GM18505 (cell line): ENCODE measurements around the gene TNNI2.
"Not testable (repeated sequence)": the region's sequence is repeated elsewhere in the genome, so short reads cannot be mapped to it uniquely, and the experiment has no call there.

Experiments
- ATAC-seq: cut with Tn5 transposase; IDR thresholded peaks from one replicate; pipeline ENCODE4 v1.9.1; 2021; ENCODE audit not compliant: unreplicated experiment
- POLR2A ChIP-seq: IDR thresholded peaks from 4 replicates; pipeline ENCODE4 v1.6.1; 2011; ENCODE audit warnings: borderline replicate concordance; ENCODE audit not compliant: insufficient read depth, insufficient read length; ENCODE audit errors: extremely low read depth

The TNNI2 gene

DNA sequence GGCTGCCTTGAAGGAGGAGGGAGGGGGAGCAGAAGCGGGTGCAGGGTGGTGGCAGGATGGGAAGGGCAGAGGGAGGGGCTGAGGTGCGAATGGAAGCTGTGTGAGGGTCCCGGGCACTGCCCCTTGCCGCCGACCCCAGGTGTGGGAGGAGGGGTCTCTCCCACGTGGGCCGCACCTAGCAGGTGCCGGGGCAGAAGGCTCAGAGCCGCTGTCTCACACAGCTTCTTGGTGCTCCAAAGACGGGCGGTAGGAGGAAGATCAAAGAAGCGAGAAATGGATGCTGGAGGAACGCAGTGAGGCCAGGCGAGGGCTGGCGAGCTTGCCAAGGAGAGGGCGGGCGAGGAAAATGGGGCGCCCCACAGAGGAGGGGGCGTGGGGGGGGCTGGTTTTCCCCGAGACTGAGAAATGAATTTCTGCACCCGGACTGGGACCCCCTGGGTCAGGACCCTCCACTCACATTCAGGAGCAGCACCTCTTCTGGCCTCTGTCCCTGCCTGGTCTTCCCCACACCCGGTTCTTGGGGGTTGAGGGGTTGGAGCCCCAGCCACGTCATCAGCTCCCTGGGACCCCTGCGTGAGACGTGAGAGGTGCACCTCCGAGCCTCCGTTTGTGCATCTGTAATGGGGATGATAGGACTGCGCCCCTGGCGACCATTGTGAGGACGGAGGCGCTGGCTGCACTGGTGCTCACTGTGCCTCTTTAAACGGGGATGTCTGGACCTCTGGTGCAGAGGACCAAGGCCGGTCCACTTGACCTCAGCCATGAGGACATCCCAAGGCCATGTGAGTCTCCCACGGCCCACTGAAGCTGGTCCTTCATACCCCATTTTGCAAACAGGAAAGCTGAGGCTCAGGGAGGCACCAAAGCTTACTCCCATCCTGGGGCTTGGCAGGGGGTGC is 30.9 kb downstream of the TNNI2 start:
- no peak for ATAC-seq
- peak; percentile 10 for TF ChIP-seq POLR2A

- no peak for ATAC-seq
- TF ChIP-seq POLR2A: no peak
These were observed 31.5 kb downstream of the TNNI2 start for GRCh38 chr11:1870326-1870696.

- ATAC-seq: no peak
- TF ChIP-seq POLR2A: no peak
These were observed 32.1 kb downstream of the TNNI2 start for GRCh38 chr11:1870721-1871466.

DNA sequence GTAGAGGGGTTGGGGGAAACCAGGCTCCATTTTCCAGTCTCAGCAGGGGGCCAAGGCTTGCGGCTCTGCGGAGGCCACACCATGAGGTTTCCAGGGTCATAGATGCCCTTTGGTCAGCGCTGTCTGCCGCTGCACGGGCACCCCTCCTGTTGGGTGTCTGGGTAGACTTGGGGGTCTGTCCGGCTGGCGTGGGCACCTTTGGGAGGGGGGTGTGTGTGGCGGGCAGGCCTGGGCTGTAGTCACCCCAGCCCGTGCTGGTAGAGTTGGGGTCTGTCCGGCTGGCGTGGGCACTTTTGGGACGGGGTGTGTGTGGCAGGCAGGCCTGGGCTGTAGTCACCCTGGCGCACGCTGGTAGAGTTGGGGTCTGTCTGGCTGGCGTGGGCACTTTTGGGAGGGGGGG is 32.8 kb downstream of the TNNI2 start:
- TF ChIP-seq POLR2A: no peak
- ATAC-seq: no peak

- no peak for ATAC-seq
- TF ChIP-seq POLR2A: no peak
These were observed 33.6 kb downstream of the TNNI2 start for GRCh38 chr11:1872267-1872985.

- ATAC-seq: no peak
- no peak for TF ChIP-seq POLR2A
These were observed 34.4 kb downstream of the TNNI2 start for GRCh38 chr11:1873048-1873812.

DNA sequence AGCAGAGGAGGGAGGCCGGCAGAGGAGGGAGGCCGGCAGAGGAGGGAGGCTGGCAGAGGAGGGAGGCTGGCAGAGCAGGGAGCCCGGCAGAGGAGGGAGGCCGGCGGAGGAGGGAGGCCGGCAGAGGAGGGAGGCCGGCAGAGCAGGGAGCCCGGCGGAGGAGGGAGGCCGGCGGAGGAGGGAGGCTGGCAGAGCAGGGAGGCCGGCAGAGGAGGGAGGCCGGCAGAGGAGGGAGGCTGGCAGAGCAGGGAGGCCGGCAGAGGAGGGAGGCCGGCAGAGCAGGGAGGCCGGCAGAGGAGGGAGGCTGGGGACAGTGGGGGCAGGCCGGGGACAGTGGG is 35.0 kb downstream of the TNNI2 start:
- not testable (repeated sequence) for ATAC-seq

DNA sequence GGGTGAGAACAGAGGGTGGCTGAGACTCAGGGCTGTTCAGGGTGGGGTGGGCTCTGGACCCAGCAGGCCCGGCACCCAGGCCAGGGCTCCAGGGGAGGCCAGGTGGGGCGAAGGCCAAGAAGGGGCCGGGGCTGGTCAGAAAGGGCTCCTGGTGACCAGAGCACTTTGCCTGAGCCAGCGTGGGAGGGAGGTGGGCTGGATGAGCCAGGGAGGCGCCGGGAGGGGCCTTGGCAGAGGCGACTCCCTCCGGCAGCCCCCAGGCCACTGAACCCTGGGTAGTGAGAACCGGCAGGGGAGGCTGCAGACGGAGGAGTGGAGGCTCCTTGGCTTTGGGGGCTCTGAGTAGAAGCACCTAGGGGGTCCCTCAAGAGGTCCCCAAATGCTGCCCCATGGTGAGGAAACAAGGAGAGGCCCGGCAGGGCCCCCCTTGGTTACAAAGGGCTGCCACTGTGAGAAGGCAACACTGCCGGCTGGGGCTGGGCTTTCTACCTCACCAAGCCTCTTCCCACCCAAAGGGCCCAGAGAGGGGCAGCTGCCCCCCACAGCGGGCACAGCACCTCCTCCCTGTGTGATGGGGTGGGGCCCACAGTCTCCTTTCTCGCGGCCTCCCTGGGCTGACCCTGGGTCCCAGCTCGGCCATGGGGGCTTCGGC is 35.8 kb downstream of the TNNI2 start:
- ATAC-seq: not testable (repeated sequence)

DNA sequence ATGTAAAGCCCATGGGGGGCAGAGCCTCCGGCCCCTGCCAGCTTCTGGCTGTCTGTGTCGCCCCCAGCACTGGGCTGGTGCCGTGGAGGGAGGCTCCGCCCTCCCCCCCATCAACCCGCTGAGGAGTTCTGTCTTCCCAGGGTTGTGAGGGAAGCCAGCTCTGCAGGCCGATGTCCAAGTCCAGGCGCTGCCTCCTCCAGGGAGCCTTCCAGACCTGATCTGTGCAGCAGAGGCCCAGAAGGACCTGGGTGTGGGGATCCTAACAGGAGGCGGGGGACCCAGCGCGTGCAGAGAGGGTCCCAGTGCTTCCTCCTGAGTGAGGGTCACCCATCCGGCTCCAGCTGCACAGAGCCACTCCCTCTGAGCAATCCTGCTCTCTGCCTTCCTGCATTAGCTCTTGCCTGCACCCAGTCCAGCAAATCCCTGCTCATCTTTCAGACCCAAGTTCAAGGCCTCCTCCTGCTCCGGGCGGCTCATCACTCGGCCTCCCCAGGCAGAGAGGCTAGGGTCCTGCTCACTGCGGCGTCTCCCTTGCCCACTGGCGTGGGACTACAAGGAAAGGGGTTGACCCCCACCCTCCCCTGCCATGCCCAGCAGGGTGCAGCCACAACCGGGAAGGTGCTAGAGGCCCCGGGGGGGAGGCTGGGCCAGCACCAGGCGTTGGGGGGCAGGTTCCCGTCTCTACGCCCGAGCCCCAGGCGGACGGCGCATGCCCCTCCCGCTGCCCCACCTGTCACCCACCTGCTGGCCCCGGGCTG is 36.5 kb downstream of the TNNI2 start:
- no peak for TF ChIP-seq POLR2A
- ATAC-seq: no peak

DNA sequence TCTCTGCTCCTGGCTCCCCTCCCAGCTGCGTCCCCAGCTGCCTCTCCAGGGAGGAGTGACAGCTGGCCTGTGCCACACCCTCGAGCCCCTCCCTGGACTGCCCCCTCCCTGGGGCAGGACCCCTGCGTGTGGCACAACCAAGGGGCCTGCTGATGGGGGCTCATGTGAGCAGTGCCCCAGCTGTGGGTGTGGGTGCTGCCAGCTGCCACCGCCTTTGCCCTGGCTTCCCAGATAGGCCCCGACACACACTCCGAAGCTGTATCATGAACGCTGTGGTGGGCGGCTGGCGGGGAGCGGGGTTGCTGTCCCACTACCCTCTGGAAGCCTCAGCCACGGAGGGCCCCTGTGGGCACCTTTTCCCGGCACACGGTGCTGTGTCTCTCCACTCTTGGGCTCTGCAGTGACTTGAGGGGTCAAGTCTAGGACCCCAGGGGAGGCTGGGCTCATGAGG is 37.1 kb downstream of the TNNI2 start:
- not testable (repeated sequence) for ATAC-seq

DNA sequence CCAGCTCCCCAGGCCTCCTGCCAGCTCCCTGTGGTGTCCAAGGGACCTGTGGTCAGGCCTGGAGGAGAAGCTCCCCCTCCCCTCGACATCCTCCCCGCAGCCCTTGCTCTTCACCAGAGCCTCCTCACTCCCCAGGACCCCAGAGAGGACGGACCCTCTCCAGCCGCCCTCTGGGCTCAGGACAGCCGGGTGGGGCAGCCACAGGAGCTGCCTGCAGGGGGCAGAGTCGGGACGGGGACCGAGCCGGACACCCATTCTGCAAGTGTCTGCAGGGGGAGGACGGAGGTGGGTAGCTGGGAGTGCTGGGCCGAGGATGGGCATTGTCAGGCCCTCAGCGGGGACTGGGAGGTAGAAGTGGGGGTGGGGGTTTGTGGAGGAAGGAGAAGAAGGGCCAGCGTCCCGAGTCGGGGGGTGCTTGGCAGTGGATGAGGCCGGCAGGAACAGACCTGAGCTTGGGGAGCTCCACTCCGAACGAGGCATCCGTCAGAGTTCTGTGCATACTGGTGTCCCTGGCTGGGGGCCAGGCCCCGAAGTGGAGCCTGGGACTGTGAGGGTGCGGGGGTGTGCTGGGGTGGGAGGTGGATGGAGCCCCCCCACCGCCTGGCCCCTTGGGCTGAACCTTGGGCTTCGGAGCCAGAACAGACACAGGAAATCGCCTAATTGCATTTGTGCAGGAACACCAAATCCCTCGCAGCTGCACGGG is 37.7 kb downstream of the TNNI2 start:
- no peak for ATAC-seq
- TF ChIP-seq POLR2A: no peak
